Smooth muscle cell (in vitro differentiated cells): Measurements from ENCODE around the gene KIFC3. TPM values are rescaled to one million over a fixed set of nuclear protein-coding genes. Genes with fewer than 3 reads are reported as not detected.
"Not testable (repeated sequence)": the region's sequence is repeated elsewhere in the genome, so short reads cannot be mapped to it uniquely, and the experiment has no call there.

Source experiments
- DNase-seq: peaks from one replicate; lab custom pipeline; 2025; ENCODE audit not compliant: unreplicated experiment; lab: John Stamatoyannopoulos, UW
- H2AFZ ChIP-seq: fragments of 200-600 bp; sonication (generic); 2 replicates; pipeline ENCODE4 v1.6.0; 2016; ENCODE audit warnings: antibody characterized with exemption, low read depth, mild to moderate bottlenecking
- H3F3A ChIP-seq: fragments of 200-600 bp; sonication (generic); 2 replicates; pipeline ENCODE4 v1.6.0; 2017; ENCODE audit warnings: antibody characterized with exemption, low read depth
- H3K27ac ChIP-seq: fragments of 200-600 bp; sonication (generic); 2 replicates; pipeline ENCODE4 v1.5.1; 2016; ENCODE audit warnings: low read depth, mild to moderate bottlenecking
- H3K27me3 ChIP-seq: fragments of 200-600 bp; sonication (generic); 2 replicates; pipeline ENCODE4 v1.6.1; 2016; ENCODE audit warnings: low read depth, mild to moderate bottlenecking
- H3K36me3 ChIP-seq: fragments of 200-600 bp; sonication (generic); 2 replicates; pipeline ENCODE4 v1.5.1; 2016; ENCODE audit warnings: low read depth
- H3K4me1 ChIP-seq: fragments of 200-600 bp; sonication (generic); 2 replicates; pipeline ENCODE4 v1.5.1; 2016; ENCODE audit warnings: low read depth
- H3K4me2 ChIP-seq: fragments of 200-600 bp; sonication (generic); 2 replicates; pipeline ENCODE4 v1.6.0; 2016; ENCODE audit warnings: mild to moderate bottlenecking
- H3K4me3 ChIP-seq: fragments of 200-600 bp; sonication (generic); 2 replicates; pipeline ENCODE4 v1.5.1; 2016; ENCODE audit warnings: mild to moderate bottlenecking
- H3K79me2 ChIP-seq: fragments of 200-600 bp; sonication (generic); 2 replicates; pipeline ENCODE4 v1.6.0; 2016; ENCODE audit warnings: low read depth, mild to moderate bottlenecking
- H3K9ac ChIP-seq: fragments of 200-600 bp; sonication (generic); 2 replicates; pipeline ENCODE4 v1.6.0; 2016; ENCODE audit warnings: low read depth
- H3K9me3 ChIP-seq: fragments of 200-600 bp; sonication (generic); replicated peaks from 2 replicates; pipeline ENCODE4 v1.5.1; 2016; ENCODE audit warnings: low read depth
- H4K20me1 ChIP-seq: fragments of 200-600 bp; sonication (generic); 2 replicates; pipeline ENCODE4 v1.6.0; 2016; ENCODE audit warnings: low read depth
- WGBS: methylation state at CpG from one replicate; pipeline ENCODE4 v1.1.7; 2016; ENCODE audit warnings: low lambda C conversion rate; 5-methylcytosine and 5-hydroxymethylcytosine counted together
- polyA plus RNA-seq: library from polyadenylated mRNA; unstranded; fragments of >200 nt; fragmentation: Nextera tagmentation; extraction: Ambion mirVana; gene quantifications from 2 replicates; pipeline ENCODE4 v1.2.1, GENCODE V29; 2016
- total RNA-seq: library from RNA; depleted of rRNA; stranded (reverse); fragments of >200 nt; gene quantifications from 2 replicates; pipeline ENCODE4 v1.2.3, GENCODE V29; 2014
- TF ChIP-seq, protein P1 (sequence below): fragments of 200-600 bp; sonication (generic); IDR thresholded peaks from 2 replicates; pipeline ENCODE4 v1.5.1; 2017; ENCODE audit warnings: borderline replicate concordance, mild to moderate bottlenecking, antibody characterized with exemption; ENCODE audit not compliant: insufficient read depth, poor library complexity, severe bottlenecking

The KIFC3 gene
- total and polyA plus RNA-seq, 2 experiments from 2014 or later, result 30.6 to 50.2 TPM

- TF ChIP-seq, protein P1, sequence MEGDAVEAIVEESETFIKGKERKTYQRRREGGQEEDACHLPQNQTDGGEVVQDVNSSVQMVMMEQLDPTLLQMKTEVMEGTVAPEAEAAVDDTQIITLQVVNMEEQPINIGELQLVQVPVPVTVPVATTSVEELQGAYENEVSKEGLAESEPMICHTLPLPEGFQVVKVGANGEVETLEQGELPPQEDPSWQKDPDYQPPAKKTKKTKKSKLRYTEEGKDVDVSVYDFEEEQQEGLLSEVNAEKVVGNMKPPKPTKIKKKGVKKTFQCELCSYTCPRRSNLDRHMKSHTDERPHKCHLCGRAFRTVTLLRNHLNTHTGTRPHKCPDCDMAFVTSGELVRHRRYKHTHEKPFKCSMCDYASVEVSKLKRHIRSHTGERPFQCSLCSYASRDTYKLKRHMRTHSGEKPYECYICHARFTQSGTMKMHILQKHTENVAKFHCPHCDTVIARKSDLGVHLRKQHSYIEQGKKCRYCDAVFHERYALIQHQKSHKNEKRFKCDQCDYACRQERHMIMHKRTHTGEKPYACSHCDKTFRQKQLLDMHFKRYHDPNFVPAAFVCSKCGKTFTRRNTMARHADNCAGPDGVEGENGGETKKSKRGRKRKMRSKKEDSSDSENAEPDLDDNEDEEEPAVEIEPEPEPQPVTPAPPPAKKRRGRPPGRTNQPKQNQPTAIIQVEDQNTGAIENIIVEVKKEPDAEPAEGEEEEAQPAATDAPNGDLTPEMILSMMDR, result no peak
- Histone ChIP-seq H4K20me1 (peaks cover 84% of the 10 kb centered on the region), H3F3A (no peaks in the 10 kb centered on the region), H3K9ac (no peak overlapping the region), H3K4me1 (no peaks in the 10 kb centered on the region), H2AFZ (no peak overlapping the region), H3K27ac (no peak overlapping the region), H3K79me2 (no peaks in the 10 kb centered on the region), H3K27me3 (no peaks in the 10 kb centered on the region), H3K4me2 (no peak overlapping the region), H3K9me3 (no peaks in the 10 kb centered on the region), H3K36me3 (no peaks in the 10 kb centered on the region), H3K4me3 (no peak overlapping the region)
- WGBS, result 96% methylated on average over 4 of the region's 4 CpGs
- no peak for DNase-seq
Observed at GRCh38 chr16:57783116-57783515, 19.2 kb downstream of the KIFC3 start.

DNA sequence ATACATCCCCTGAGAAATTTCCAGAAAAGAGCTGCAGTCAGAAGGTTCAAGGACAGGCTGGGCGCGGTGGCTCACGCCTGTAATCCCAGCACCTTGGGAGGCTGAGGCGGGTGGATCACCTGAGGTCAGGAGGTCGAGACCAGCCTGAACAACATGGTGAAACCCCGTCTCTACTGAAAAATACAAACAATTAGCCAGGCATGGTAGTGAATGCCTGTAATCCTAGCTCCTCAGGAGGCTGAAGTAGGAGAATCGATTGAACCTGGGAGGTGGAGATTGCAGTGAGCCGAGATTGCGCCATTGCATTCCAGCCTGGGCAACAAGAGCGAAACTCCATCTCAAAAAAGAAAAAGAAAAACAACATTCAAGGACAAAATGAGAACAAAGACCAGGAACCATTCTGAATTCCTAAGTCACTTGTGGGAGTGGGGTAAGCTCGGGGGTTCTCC, 19.7 kb downstream of the KIFC3 start:
- not testable (repeated sequence) for H3K27ac ChIP-seq

DNA sequence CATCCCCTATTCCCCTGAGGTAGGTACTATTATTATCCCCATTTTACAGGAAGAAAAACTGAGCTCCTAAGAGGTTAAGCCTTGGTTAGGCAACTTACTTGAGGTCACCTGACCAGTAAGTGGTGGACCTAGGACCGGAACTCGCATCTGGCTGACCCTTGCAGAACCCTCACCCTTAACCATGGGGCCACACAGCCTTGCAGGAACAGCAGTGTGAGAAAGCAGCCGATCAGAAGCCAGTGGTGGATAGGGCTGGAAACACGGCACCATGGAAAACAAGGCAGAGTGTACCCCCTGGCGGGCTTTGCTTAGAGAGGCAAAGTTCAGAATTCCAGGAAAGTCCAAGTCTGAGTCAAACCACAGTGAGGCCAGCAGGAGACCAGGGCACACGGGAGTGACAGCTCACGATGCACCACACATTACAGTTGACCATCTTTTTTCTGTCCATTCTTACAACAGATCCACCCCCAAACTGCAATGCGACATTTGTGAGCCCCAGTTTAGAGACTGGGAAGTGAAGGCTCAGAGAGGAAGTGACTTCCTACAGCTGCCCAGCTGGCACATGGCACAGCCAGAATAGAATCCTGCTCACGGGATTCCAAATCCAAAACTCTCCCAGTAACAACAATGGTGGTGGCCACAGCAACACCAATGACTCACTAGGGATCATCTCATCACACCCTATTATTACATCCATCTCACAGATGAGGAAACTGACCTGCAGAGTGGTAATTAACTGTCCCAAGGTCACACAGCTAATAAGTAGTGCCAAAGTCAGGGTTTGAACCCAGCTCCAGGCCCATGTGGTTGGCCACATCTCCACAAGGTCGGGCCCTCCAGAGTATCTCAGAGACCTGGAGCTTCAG, 20.3 kb downstream of the KIFC3 start:
- Histone ChIP-seq H3K27ac (no peak overlapping the region), H2AFZ (no peak overlapping the region), H3K36me3 (no peaks in the 10 kb centered on the region), H3F3A (no peaks in the 10 kb centered on the region), H3K79me2 (no peaks in the 10 kb centered on the region), H3K27me3 (no peaks in the 10 kb centered on the region), H3K4me1 (no peaks in the 10 kb centered on the region), H3K4me3 (no peak overlapping the region), H3K4me2 (no peak overlapping the region), H4K20me1 (peaks cover 82% of the 10 kb centered on the region), H3K9me3 (no peaks in the 10 kb centered on the region), H3K9ac (no peak overlapping the region)
- TF ChIP-seq, protein P1, result no peak
- no peak for DNase-seq
- WGBS, result 93% methylated on average over 10 of the region's 10 CpGs

More for the DNA sequence above, 19.7 kb downstream of the KIFC3 start:
- H3K4me3 ChIP-seq, H3K36me3 ChIP-seq, DNase-seq, H3K9ac ChIP-seq, H2AFZ ChIP-seq, H3K9me3 ChIP-seq, H3K4me1 ChIP-seq, H3K4me2 ChIP-seq, H3K79me2 ChIP-seq, H3F3A ChIP-seq, H3K27me3 ChIP-seq: not testable (repeated sequence)
- 92% methylated on average over 11 of the region's 11 CpGs for WGBS
- H4K20me1 ChIP-seq, result peaks cover 84% of the 10 kb centered on the region

DNA sequence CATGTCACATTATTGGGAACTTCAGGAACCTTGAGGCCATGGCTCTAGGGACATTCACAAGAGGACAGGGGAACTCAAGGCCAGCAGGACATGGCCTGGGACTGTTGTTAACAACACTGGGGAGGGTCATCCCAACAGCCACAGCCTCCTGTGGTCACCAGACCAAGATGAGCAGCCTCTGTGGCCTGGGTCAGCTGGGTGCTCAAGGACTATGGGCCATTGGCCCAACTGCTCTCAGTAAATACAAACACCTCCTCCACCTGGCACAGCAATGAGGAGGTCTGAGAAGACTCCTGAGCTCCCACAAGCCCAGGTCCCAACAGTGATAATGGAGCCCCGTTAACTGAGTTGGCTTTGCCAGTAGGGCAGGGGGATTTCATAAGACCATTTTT, 20.9 kb downstream of the KIFC3 start:
- no peak overlapping the region for H3K9ac ChIP-seq
- no peaks in the 10 kb centered on the region for H3K9me3 ChIP-seq
- H3K27ac ChIP-seq, result no peak overlapping the region
- WGBS, result 100% methylated on average over 1 of the region's 1 CpG
- H3K4me3 ChIP-seq, result no peak overlapping the region
- no peaks in the 10 kb centered on the region for H3F3A ChIP-seq
- no peaks in the 10 kb centered on the region for H3K79me2 ChIP-seq
- DNase-seq, result no peak
- H3K4me2 ChIP-seq, result no peak overlapping the region
- no peaks in the 10 kb centered on the region for H3K4me1 ChIP-seq
- H2AFZ ChIP-seq, result no peak overlapping the region
- no peaks in the 10 kb centered on the region for H3K36me3 ChIP-seq
- TF ChIP-seq, protein P1, result no peak
- no peaks in the 10 kb centered on the region for H3K27me3 ChIP-seq
- H4K20me1 ChIP-seq, result peaks cover 82% of the 10 kb centered on the region

GRCh38 chr16:57779836-57780235, 22.5 kb downstream of the KIFC3 start:
- not testable (repeated sequence) for H3K27me3 ChIP-seq, H3K27ac ChIP-seq, H3K9ac ChIP-seq, H3K36me3 ChIP-seq, H3K4me2 ChIP-seq, H2AFZ ChIP-seq, DNase-seq, H3K79me2 ChIP-seq, H3K4me3 ChIP-seq, H3K4me1 ChIP-seq, H3F3A ChIP-seq, H3K9me3 ChIP-seq
- WGBS, result 95% methylated on average over 5 of the region's 5 CpGs
- peaks cover 72% of the 10 kb centered on the region for H4K20me1 ChIP-seq
